Left ventricle myocardium inferior (tissue), 1 donor: ENCODE data around the gene EXOC3L4. TPM values are rescaled to one million over a fixed set of nuclear protein-coding genes. Genes with fewer than 3 reads are reported as not detected.
"Not testable (repeated sequence)": the region's sequence is repeated elsewhere in the genome, so short reads cannot be mapped to it uniquely, and the experiment has no call there.

Experiments
- DNase-seq: peaks from one replicate; pipeline ENCODE4 v3.0.0-alpha.2; 2020
- H3K27ac ChIP-seq: fragments of 200-600 bp; replicated peaks from 2 replicates; pipeline ENCODE4 v1.8.0; 2021
- H3K27me3 ChIP-seq: fragments of 200-600 bp; 2 replicates; pipeline ENCODE4 v1.8.0; 2021; ENCODE audit warnings: low read depth
- H3K36me3 ChIP-seq: fragments of 200-600 bp; 2 replicates; pipeline ENCODE4 v1.8.0; 2021
- H3K4me1 ChIP-seq: fragments of 200-600 bp; 2 replicates; pipeline ENCODE4 v1.8.0; 2021
- H3K4me3 ChIP-seq: fragments of 200-600 bp; 2 replicates; pipeline ENCODE4 v1.8.0; 2021; ENCODE audit warnings: mild to moderate bottlenecking, moderate library complexity
- H3K9me3 ChIP-seq: fragments of 200-600 bp; replicated peaks from 2 replicates; pipeline ENCODE4 v1.8.0; 2021
- intact Hi-C: fragments of 100-400 bp; cut with micrococcal nuclease; formaldehyde crosslinking; loops from one replicate; pipeline ENCODE4 v1.11.0; 2022
- total RNA-seq: library from RNA; stranded (reverse); fragmentation: NEBNext Ultra II Directional; extraction: Animal tissue kit (Norgen Biotek cat#: 25700); gene quantifications from one replicate; pipeline ENCODE4 v1.2.1, GENCODE V29; 2021
- TF ChIP-seq, protein P1 (sequence below): fragments of 200-600 bp; IDR thresholded peaks from 2 replicates; pipeline ENCODE4 v1.8.0; 2021; ENCODE audit warnings: antibody characterized with exemption, mild to moderate bottlenecking, borderline replicate concordance
- donor health status: DM: no; HTN: yes; CAD: no; lungs with severe emphysema.

The EXOC3L4 gene
- total RNA-seq, 1 donor from 2014 or later, result 0.66 TPM

GRCh38 chr14:103118663-103119404, 24.3 kb downstream of the EXOC3L4 start:
- H3K9me3 ChIP-seq, result no peaks in the 10 kb centered on the region
- intact Hi-C loops, result no loop called here
- H3K36me3 ChIP-seq, result no peaks in the 10 kb centered on the region
- peak overlapping the region; percentile 99 for H3K27ac ChIP-seq
- DNase-seq, result peak; percentile 80
- H3K27me3 ChIP-seq, result no peaks in the 10 kb centered on the region
- peaks cover 79% of the 10 kb centered on the region for H3K4me1 ChIP-seq
- H3K4me3 ChIP-seq, result no peak overlapping the region
- TF ChIP-seq, protein P1, sequence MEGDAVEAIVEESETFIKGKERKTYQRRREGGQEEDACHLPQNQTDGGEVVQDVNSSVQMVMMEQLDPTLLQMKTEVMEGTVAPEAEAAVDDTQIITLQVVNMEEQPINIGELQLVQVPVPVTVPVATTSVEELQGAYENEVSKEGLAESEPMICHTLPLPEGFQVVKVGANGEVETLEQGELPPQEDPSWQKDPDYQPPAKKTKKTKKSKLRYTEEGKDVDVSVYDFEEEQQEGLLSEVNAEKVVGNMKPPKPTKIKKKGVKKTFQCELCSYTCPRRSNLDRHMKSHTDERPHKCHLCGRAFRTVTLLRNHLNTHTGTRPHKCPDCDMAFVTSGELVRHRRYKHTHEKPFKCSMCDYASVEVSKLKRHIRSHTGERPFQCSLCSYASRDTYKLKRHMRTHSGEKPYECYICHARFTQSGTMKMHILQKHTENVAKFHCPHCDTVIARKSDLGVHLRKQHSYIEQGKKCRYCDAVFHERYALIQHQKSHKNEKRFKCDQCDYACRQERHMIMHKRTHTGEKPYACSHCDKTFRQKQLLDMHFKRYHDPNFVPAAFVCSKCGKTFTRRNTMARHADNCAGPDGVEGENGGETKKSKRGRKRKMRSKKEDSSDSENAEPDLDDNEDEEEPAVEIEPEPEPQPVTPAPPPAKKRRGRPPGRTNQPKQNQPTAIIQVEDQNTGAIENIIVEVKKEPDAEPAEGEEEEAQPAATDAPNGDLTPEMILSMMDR, result no peak

DNA sequence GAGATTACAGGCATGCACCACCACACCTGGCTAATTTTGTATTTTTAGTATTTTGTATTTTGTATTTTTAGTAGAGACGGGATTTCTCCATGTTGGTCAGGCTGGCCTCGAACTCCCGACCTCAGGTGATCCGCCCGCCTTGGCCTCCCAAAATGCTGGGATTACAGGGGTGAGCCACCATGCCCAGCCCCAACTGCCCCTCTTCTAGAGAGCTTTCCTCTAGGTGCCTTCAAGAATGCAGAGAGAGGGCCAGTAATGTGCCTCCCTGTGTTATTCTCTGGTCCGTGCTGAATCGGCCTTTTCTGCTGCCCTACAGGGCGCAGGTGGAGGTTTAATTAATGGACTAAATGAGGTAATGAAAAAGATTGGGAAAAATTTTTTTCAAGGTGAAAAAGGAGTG, 25.0 kb downstream of the EXOC3L4 start:
- H3K9me3 ChIP-seq, H3K36me3 ChIP-seq, intact Hi-C loops, DNase-seq, H3K27me3 ChIP-seq, H3K4me3 ChIP-seq: not testable (repeated sequence)
- peaks cover 79% of the 10 kb centered on the region for H3K4me1 ChIP-seq
- peak overlapping the region; percentile 99 for H3K27ac ChIP-seq

- peak overlapping the region; percentile 96 for H3K4me3 ChIP-seq
- H3K4me1 ChIP-seq, result peaks cover 88% of the 10 kb centered on the region
Observed at GRCh38 chr14:103121121-103121845, 26.8 kb downstream of the EXOC3L4 start.

GRCh38 chr14:103121846-103122584, 27.5 kb downstream of the EXOC3L4 start:
- no peaks in the 10 kb centered on the region for H3K27me3 ChIP-seq
- peak overlapping the region; percentile 96 for H3K4me3 ChIP-seq
- H3K4me1 ChIP-seq, result peaks cover 93% of the 10 kb centered on the region
- intact Hi-C loops, result no loop called here
- H3K36me3 ChIP-seq, result peaks cover 4% of the 10 kb centered on the region
- TF ChIP-seq, protein P1, result no peak
- no peaks in the 10 kb centered on the region for H3K9me3 ChIP-seq
- DNase-seq, result peak; percentile 91
- peak overlapping the region; percentile 99 for H3K27ac ChIP-seq

More at GRCh38 chr14:103121121-103121845, 26.8 kb downstream of the EXOC3L4 start:
- DNase-seq, result peak; percentile 64
- Histone ChIP-seq H3K36me3 (no peaks in the 10 kb centered on the region), H3K9me3 (no peaks in the 10 kb centered on the region), H3K27me3 (no peaks in the 10 kb centered on the region), H3K27ac (peak overlapping the region; percentile 99)
- TF ChIP-seq, protein P1, result no peak
- intact Hi-C loops, result no loop called here

DNA sequence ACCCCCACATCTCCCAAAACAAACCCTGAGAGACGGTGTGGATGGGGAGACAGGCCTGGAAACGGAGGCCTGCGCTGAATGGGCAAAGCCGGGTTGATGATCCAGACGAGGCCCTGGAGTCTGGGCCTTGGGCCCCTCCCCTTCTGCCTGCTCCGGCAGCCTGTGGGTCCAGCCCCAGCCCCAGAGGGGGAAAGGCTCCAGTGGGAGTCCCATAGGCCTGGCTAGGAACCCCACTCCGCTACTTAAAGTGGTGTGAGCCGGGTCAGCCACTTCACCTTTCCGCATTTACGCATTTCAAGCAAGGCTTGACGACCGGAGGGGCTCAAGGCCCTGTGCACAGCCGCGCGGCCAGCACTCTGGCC, 28.0 kb downstream of the EXOC3L4 start:
- H3K4me1 ChIP-seq, result peaks cover 92% of the 10 kb centered on the region
- peak overlapping the region; percentile 96 for H3K4me3 ChIP-seq

More for the DNA sequence above, 28.0 kb downstream of the EXOC3L4 start:
- intact Hi-C loops, result no loop called here
- peak; percentile 48 for DNase-seq
- peak overlapping the region; percentile 99 for H3K27ac ChIP-seq
- peaks cover 7% of the 10 kb centered on the region for H3K36me3 ChIP-seq
- H3K9me3 ChIP-seq, result no peaks in the 10 kb centered on the region
- TF ChIP-seq, protein P1, result no peak
- no peaks in the 10 kb centered on the region for H3K27me3 ChIP-seq
